Activated CD8-positive, alpha-beta memory T cell treated with anti-CD3 and anti-CD28 coated beads, Interleukin-2, amount 50 U/mL, for 4 hours (primary cell): ENCODE data around the gene NFKBIE.

ENCODE experiments used
- DNase-seq: peaks from one replicate; pipeline ENCODE4 v3.0.0-alpha.2; 2020

NFKBIE gene

GRCh38 chr6:44224029-44224964, 41.1 kb downstream of the NFKBIE start:
- DNase-seq, result no peak

- DNase-seq, result peak; percentile 88
Measured at GRCh38 chr6:44223319-44224028, 41.9 kb downstream of the NFKBIE start, which contains the start of gene SLC29A1. Gene SLC29A1 (plus strand): TSS chr6:44223595. CDS start chr6:44227314, 3,719 bp downstream.

- DNase-seq, result no peak
Measured at GRCh38 chr6:44222486-44223318, 42.6 kb downstream of the NFKBIE start.

- DNase-seq, result no peak
Measured at GRCh38 chr6:44221961-44222335, 43.4 kb downstream of the NFKBIE start.

GRCh38 chr6:44221291-44221960, 43.9 kb downstream of the NFKBIE start:
- DNase-seq, result peak; percentile 69

- DNase-seq, result no peak
Measured at GRCh38 chr6:44220913-44221290, 44.4 kb downstream of the NFKBIE start.

- DNase-seq, result no peak
Measured at GRCh38 chr6:44219815-44220784, 45.3 kb downstream of the NFKBIE start.

GRCh38 chr6:44219053-44219814, 46.1 kb downstream of the NFKBIE start:
- no peak for DNase-seq

- no peak for DNase-seq
Measured at GRCh38 chr6:44217332-44218143, 47.8 kb downstream of the NFKBIE start.

GRCh38 chr6:44216677-44217331, 48.5 kb downstream of the NFKBIE start, which contains the start of gene MYMX:
Gene MYMX (plus strand): TSS chr6:44216926. CDS start chr6:44217472, 546 bp downstream.
- no peak for DNase-seq

GRCh38 chr6:44214307-44214706, 51.0 kb downstream of the NFKBIE start:
- no peak for DNase-seq

GRCh38 chr6:44211284-44211683, 54.1 kb downstream of the NFKBIE start:
- DNase-seq, result no peak
